ENCODE data around the gene SCAMP1.
A peak's percentile ranks its signal among the peaks of the same experiment; 100 is the strongest.
"Not testable (repeated sequence)": the region's sequence is repeated elsewhere in the genome, so short reads cannot be mapped to it uniquely, and the experiment has no call there.

The SCAMP1 gene

GRCh38 chr5:78360924-78361630, 660 bp downstream of the SCAMP1 start:
- DNase-seq (ENCODE audit: low spot score) = peak; percentile 58

- peak; percentile 1 for DNase-seq (ENCODE audit: low spot score)
Observed at GRCh38 chr5:78361631-78361993, 1.2 kb downstream of the SCAMP1 start.

- no peak for DNase-seq (ENCODE audit: low spot score)
Observed at GRCh38 chr5:78362220-78362619, 1.8 kb downstream of the SCAMP1 start.

- no peak for DNase-seq (ENCODE audit: low spot score)
Observed at GRCh38 chr5:78364005-78364404, 3.6 kb downstream of the SCAMP1 start.

GRCh38 chr5:78367318-78367991, 7.0 kb downstream of the SCAMP1 start:
- no peak for DNase-seq (ENCODE audit: low spot score)

- DNase-seq (ENCODE audit: low spot score) = no peak
Observed at GRCh38 chr5:78369680-78370079, 9.3 kb downstream of the SCAMP1 start.

- no peak for DNase-seq (ENCODE audit: low spot score)
Observed at GRCh38 chr5:78373231-78373630, 12.8 kb downstream of the SCAMP1 start.

GRCh38 chr5:78376315-78376714, 15.9 kb downstream of the SCAMP1 start:
- no peak for DNase-seq (ENCODE audit: low spot score)

- no peak for DNase-seq (ENCODE audit: low spot score)
Observed at GRCh38 chr5:78377056-78377717, 16.8 kb downstream of the SCAMP1 start.

- DNase-seq (ENCODE audit: low spot score) = no peak
Observed at GRCh38 chr5:78377718-78378105, 17.3 kb downstream of the SCAMP1 start.

- no peak for DNase-seq (ENCODE audit: low spot score)
Observed at GRCh38 chr5:78387468-78388153, 27.2 kb downstream of the SCAMP1 start.

GRCh38 chr5:78391357-78391756, 30.9 kb downstream of the SCAMP1 start:
- DNase-seq (ENCODE audit: low spot score) = not testable (repeated sequence)

- no peak for DNase-seq (ENCODE audit: low spot score)
Observed at GRCh38 chr5:78397831-78398230, 37.4 kb downstream of the SCAMP1 start.

- DNase-seq (ENCODE audit: low spot score) = no peak
Observed at GRCh38 chr5:78399116-78399515, 38.7 kb downstream of the SCAMP1 start.

GRCh38 chr5:78404682-78405293, 44.4 kb downstream of the SCAMP1 start:
- no peak for DNase-seq (ENCODE audit: low spot score)

- DNase-seq (ENCODE audit: low spot score) = no peak
Observed at GRCh38 chr5:78405829-78406750, 45.7 kb downstream of the SCAMP1 start.

- no peak for DNase-seq (ENCODE audit: low spot score)
Observed at GRCh38 chr5:78407458-78407857, 47.0 kb downstream of the SCAMP1 start.

GRCh38 chr5:78411586-78411985, 51.2 kb downstream of the SCAMP1 start:
- DNase-seq (ENCODE audit: low spot score) = no peak

- DNase-seq (ENCODE audit: low spot score) = no peak
Observed at GRCh38 chr5:78416677-78417425, 56.4 kb downstream of the SCAMP1 start.

GRCh38 chr5:78419396-78419795, 59.0 kb downstream of the SCAMP1 start:
- DNase-seq (ENCODE audit: low spot score) = no peak

Data from CD4-positive, alpha-beta T cell treated with Interleukin-15 for 4 hours (primary cell).